HG02798 (cell line): ENCODE data around the gene FNDC7.
A peak's percentile ranks its signal among the peaks of the same experiment; 100 is the strongest.
"Not testable (repeated sequence)": the region's sequence is repeated elsewhere in the genome, so short reads cannot be mapped to it uniquely, and the experiment has no call there.

Experiments
- ATAC-seq: cut with Tn5 transposase; IDR thresholded peaks from one replicate; pipeline ENCODE4 v1.9.1; 2021; ENCODE audit warnings: mild to moderate bottlenecking; ENCODE audit not compliant: unreplicated experiment, poor library complexity

Gene FNDC7, protein sequence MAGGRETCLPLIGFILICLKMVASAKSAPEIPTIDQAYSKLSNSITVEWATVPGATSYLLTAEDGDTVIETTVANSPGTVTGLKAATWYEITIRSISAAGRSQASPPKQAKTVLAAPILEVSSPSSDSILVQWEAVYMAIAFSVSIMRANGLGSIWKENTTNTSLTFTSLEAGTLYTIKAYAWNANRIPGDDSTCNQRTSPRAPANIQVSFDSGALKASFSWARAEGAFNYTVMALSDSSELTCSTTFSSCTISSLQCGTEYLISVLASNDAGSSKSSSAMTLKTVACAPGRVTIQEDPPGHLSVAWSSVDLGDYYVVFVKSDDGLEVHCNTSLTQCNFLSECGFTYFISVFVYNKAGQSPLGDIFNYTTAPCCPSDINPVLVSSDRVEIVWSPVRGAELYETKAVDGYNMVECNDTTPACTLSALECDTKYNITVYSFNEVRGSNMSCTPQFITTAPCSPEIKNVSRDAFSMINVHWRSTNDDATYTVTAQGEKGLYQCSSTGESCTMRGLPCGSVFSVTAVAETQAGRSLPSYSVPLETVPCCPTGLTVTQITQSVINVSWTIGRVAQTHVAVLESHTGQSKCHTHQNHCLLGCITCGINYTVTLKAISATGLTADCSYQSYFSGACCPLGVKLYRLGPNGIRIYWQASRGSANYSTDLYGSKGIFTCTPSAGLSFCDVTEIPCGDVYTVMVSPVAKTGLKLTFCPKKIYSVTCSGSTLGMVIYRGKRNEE

DNA sequence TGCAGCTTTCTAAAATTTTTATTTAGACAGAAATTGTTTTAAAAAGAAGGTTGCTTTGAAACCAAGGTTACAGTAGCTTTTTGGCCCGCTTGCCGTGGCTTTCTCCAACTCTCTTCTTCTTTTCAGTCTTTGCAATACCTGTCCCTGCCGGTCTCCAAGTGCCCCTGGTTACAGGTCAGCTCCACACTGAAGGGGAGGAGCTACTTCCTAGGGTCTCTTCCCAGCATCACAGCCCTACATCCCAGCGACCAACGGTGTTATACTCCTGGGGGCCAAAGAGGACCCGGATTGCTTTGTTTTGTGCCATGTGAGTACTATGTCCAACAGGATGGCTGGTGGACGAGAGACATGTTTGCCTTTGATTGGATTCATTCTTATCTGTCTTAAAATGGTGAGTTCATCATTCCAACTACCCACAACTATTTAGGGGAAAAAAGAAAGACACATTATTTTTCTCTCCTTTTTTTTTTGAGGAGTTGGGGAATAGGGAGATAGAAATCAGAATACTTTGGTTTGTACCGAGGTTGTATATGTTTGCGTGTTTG, at the start of gene FNDC7:
Gene FNDC7, plus strand, starts transcription at position 303 of the 545 bp plus-strand sequence. Its CDS starts 26 bp downstream, at position 329.
- no peak for ATAC-seq

DNA sequence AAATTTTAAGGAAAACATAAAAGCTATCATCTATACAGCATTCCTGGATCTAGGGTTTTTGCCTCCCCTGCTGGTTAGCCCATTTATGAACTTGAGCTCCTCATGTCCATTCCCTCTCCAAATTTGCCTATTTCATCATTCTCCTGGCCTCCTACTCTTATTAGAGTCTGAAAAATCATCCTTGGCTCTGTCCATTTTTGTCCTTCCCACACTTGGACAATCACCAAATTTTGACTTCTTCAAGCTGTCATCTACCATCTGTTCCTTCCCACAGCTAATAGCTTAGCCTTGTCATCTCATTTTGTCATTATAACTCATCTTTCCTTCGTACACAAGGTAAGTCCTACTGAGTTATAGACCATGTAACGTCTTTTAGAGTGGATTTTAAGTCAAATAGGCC, 49.6 kb upstream of the FNDC7 start:
- ATAC-seq = no peak

DNA sequence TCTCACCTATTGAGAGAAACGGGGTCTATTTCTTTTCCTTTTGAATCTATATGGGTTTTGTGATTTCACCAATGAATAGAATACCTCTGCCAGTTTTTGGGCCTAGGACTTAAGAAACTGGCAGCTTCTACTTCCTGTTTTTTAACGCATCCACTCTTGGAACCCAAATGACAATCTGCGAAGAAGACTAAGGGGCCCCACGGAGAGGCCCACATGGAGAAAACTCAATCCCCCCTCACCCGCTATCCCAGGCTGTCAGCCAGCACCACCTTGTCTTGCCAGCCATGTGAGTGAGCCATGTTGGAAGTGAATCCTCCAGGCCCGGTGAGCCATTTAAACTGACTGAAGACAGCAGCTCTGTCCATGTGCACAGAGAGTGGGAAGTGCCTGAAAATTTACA, 48.2 kb upstream of the FNDC7 start:
- no peak for ATAC-seq

DNA sequence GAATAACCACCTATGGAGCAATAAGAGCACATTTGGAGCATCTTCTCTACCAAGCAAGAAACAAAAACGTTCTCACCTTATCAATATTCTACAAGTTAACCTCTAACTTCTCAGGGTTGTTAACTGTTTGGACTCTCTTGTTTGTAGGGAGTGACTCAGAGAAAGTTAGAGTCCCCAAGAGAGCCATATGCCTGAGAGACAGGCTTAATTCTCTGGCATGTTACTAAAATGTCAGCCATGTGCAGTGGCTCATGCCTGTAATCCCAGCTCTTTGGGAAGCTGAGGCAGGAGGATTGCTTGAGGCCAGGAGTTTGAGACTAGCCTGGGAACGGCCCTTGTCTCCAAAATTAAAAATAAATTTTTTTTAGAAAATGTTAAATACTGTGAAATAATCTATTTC, 47.6 kb upstream of the FNDC7 start:
- ATAC-seq = no peak

DNA sequence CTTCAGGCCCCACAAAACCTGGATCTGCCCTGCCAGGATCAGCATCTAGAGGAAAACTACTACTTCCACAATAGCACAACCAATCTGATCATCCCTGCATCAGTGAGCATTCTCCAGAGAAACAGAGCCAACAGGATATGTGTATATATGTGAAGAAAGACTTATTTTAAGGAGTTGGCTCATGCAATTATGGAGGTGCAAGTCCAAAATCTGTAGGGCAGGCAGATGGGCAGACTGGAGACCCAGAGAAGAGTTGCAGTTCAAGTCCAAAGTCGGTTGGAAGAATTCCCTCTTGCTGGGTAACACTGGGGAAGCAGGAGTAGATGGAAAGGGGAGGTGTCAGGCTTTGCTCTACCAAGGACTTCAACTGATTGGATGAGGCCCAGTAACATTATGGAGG, 46.9 kb upstream of the FNDC7 start:
- no peak for ATAC-seq

DNA sequence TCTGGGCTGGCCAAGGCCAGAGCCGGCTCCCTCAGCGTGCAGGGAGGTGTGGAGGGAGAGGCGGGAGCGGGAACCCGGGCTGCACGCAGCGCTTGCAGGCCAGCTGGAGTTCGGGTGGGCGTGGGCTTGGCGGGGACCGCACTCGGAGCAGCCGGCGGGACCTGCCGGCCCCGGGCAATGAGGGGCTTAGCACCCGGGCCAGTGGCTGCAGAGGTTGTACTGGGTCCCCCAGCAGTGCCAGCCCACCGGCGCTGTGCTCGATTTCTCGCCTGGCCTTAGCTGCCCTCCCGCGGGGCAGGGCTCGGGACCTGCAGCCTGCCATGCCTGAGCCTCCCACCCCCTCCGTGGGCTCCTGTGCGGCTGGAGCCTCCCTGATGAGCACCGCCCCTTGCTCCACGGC, 45.3 kb upstream of the FNDC7 start:
- ATAC-seq = not testable (repeated sequence)

DNA sequence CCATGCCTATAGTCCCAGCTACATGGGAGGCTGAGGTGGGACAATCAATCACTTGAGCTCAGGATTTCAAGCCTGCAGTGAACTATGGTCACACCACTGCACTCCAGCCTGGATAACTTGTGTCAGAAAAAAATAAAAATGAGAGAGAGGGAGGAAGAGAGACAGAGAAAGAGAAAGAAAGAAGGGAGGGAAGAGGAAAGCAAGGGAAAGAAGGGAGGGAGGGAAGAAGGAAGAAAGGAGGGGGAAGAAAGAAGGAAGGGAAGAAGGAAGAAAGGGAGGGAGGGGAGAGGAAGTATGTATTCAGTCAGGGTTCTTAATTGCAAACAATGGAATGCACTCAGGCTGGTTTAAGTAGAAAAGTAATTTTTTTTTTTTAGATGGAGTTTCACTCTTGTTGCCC, 43.9 kb upstream of the FNDC7 start:
- ATAC-seq = no peak

DNA sequence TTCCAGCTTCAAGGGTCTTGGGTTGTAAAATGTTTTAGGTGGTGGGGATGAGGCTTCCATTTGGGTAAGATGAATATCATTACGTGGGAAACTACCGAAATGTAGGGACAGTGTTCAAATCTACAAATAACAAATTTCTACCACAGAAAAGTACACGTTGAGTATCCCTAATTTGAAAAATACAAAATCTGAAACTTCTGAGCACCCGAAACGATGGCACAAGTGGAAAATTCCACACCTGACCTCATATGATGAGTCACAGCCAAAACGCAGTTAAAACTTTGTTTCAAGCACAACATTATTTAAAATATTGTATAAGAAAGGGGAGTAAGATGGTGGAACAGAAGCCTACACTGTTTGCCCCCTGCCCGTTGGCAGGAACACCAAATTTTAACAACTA, 43.0 kb upstream of the FNDC7 start:
- ATAC-seq = no peak

DNA sequence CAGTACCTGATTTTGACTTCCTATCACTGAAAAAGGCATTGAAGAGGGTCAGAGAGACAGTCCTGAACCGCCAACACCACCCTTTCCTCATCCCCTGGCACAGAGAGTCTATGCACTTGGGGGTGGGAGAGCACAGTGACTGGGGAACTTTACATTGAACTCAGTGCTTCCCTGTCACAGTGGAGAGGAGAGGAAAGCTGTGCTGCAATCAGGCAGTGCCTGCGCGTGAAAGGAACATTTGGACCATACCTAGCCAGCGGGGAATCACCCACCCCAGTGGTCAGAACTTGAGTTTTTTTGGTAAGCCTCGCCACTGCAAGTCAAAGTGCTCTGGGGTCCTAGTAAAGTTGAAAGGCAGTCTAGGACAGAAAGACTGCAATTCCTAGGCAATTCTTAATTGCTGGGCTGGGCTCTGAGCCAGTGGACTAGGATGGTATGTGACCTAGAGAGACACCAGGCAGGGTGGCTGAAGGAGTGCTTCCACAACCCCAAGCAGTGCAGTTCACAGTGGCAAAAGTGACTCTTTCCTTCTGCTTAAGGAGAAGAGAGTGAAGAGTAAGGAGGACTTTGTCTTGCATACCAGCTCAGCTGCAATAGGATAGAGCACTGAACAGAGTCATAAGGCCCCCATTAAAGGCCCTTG, 42.5 kb upstream of the FNDC7 start:
- ATAC-seq = no peak

DNA sequence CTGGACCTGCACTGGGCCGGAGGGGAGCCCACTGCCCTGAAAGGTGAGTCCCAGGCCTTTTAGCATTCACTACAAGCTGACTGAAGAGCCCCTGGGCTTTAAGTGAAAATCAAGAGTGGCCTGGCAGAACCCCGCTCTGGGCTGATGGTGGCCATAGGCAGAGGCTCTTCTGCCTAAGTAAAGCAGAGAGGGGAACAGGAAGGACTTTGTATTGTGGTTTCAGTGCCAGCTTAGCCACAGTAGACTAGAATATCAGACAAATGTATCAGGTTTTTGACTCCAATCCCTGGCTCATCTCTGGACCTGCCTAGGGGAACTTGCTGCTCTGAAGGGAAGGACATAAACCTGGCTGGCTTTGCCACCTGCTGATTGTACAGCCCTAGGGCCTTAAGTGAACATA, 41.6 kb upstream of the FNDC7 start:
- no peak for ATAC-seq

DNA sequence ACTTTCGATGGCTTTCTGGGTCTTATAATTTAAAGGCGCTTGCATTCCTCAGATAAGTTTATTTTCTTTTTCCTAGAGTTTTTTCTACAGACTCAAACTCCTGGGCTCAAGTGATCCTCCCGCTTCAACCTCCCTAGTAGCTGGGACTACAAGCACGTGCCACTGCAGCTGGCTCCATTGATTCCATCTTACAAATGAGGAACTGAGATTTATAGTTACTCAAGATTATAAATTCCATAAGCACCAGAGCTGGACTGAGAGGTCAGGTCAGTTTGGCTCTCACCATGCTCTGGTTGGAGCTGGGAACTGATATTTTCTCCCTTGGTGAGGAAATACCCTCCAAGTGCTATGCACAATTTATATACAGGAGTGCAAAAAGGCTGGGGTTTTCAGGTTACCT, 34.0 kb upstream of the FNDC7 start:
- no peak for ATAC-seq

DNA sequence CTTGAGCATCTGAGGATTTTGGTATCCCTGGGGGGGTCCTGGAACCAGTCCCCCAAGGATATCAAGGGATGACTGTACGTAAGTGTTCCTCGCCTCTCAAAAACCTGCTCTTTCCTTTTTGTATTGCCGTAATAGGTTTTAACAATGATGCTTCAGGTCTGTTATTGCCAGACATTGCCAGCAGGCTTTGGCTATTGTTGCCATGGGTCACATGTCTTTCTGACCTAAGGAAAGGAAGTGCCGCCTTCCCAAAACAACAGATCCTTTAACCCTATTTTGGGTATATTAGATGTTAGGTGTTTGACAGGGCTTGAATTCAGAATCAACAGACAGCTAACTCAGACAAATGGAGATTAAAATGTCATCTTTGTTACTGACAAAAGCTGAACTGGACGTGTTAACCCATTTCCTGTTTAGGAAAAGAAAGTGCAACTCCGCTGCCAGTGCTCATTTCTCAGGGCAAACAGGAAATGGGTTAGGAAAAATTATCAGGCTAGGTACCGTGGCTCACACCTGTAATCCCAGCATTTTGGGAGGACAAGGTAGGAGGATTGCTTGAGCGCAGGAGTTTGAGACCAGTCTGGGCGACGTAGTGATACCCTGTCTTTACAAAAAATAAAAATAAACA, 33.0 kb upstream of the FNDC7 start:
- no peak for ATAC-seq

DNA sequence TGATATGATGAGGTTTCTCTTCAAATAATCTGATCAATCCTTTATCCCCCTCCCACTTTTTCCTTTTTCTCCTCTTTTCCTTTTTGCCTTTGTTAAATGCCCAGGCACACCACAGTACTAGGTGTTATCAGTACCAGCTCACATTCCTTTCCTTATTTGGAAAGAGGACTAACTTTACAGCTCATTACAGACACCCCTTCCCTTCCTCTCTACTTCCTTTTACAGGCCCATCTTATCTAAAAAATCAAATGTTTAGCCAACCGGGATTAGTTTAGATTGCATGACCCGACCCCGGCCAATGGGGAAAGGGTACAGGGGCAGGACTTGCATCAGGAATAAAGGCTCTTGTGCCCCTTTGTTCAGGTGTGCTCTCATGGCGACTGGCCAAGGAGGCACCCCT, 31.0 kb upstream of the FNDC7 start:
- not testable (repeated sequence) for ATAC-seq

DNA sequence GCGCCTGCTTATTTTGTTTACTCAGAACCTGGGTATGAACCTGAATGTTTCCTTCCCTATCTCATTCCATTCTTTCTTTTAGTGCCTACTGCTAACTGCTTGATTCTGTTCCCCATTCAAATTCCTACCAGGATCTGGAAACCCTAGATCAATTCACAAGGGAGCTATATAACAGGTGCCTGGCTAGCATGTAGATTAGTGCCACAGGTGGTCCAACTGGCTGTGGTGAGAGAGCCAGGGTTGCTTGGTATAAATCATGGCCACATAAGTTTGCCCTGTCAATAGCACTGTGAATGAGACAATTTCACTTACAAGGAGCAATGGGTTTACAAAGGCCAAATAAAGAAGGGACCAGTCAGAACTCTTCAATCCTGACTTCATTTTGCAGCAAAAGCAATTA, 27.2 kb upstream of the FNDC7 start:
- ATAC-seq = no peak

DNA sequence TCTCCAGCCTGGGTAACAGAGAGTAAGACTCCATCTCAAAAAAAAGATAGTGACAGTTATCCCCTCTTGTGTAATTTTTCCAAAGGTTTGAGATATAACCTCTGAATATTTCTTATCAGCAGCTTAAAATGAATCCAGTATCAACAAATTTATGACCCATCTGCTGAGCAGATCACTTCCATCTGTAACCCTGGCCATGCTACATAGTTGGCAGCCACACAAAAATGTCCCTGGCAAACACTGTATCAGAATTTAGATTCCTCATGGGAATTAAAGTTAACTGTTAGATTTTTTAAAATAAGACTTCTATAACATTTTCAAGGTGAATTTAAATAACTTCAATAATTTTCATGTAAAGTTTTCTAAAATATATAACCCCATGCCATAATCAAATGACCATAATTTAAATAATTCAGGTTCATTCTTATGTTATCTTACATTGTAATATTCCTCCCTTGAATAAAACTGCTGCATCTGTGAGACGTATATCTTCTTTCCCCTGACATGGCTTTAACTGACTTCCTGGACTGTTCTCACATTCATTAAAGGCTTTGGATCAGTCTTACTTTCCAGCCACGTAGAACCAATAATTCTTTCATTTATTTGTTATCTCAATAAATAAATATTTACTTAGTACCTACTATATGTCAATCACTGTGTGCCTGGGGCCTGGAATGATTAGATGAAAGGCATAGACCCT, 25.9 kb upstream of the FNDC7 start:
- no peak for ATAC-seq

DNA sequence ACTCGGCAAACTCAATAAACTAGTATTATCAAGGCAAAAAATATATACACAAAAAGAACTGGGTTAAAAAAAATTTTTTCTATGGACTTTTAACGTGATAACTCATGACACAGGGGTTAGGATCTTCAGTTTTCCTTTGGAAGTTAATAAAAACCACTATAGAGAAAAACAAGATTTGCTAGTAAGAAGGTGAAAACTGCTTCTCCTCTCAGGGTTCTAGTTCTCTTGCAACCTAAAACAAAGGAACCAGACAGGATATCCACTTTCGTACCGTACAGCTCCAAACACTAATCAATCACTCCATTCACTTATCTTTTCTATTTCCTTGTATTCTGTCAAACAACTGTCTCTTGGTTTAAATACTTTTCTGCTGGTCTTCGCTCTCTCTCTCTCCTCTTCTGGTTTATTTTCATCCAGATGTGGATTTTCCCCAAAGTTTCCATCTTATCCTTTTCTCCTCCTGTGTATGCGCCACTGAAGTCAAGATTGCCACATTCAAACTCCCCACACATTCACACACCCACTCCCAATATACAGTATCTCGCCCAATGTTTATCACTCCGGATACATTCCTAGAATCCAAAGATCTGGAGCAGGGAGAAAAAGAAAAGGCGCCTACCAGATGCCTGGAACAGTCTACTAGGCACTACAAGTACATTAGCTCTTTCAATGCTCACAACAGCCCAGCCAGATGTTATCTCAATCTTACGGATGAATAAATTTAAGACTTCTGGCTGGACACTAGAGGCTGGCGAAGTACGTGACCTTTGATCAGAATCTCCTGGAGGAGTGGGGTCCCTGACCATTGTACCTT, 21.4 kb upstream of the FNDC7 start:
- peak; percentile 1 for ATAC-seq

DNA sequence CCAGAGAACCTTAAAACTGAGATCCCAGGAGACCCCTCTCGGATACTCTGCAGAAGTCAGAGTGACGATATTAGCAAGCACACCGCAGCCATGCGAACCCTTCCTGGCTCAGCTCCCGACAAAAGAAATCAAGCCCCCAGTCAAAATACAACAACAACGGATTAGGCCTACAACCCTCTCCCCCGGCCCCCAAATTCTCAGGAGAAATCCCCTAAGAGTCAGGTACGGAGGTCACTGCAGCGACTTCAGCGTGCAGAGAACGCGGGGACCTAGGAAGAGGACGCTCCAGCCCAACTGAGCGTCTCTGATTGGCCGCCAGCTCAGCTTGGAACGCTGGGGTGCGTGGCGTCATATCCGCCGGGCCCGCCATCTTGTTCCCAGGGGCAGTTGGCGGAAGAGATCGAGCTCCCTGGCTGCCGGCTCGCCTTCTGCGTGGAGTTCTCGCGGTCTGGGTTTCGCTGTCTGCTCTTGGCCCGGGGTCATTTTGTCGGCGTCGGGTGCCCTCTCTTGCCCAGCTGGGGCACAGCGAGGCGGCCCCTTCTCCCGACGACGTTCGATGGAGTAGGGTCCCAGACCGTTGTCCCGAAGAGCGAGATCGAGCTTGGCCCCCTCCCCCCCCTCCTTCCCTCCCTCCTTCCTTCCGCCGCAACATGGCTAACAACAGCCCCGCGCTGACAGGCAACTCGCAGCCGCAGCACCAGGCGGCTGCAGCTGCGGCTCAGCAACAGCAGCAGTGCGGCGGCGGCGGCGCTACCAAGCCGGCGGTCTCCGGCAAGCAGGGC, 20.6 kb upstream of the FNDC7 start, which contains the start of gene PRPF38B:
Gene PRPF38B, plus strand, starts transcription at position 369 of the 782 bp plus-strand sequence. Its CDS starts 282 bp downstream, at position 651.
- ATAC-seq = peak; percentile 97
